Activated CD4-positive, alpha-beta T cell treated with anti-CD3 and anti-CD28 coated beads for 1 hour (primary cell): Measurements from ENCODE around the gene SGCD.
"Not testable (repeated sequence)": the region's sequence is repeated elsewhere in the genome, so short reads cannot be mapped to it uniquely, and the experiment has no call there.

ENCODE experiments used
- DNase-seq: peaks from one replicate; pipeline ENCODE4 v3.0.0-alpha.2; 2020

Gene SGCD

GRCh38 chr5:156587012-156587411, 260.0 kb downstream of the SGCD start:
- no peak for DNase-seq

GRCh38 chr5:156588306-156588705, 261.3 kb downstream of the SGCD start:
- DNase-seq, result no peak

- DNase-seq, result no peak
Measured at GRCh38 chr5:156589104-156589945, 262.4 kb downstream of the SGCD start.

GRCh38 chr5:156589946-156590216, 262.9 kb downstream of the SGCD start:
- no peak for DNase-seq

GRCh38 chr5:156590978-156591377, 264.0 kb downstream of the SGCD start:
- DNase-seq, result no peak

- DNase-seq, result no peak
Measured at GRCh38 chr5:156591631-156592030, 264.7 kb downstream of the SGCD start.

- no peak for DNase-seq
Measured at GRCh38 chr5:156593546-156593945, 266.6 kb downstream of the SGCD start.

- no peak for DNase-seq
Measured at GRCh38 chr5:156594406-156594805, 267.4 kb downstream of the SGCD start.

- no peak for DNase-seq
Measured at GRCh38 chr5:156595132-156595787, 268.3 kb downstream of the SGCD start.

- DNase-seq, result no peak
Measured at GRCh38 chr5:156597276-156597675, 270.3 kb downstream of the SGCD start.

GRCh38 chr5:156598964-156599363, 272.0 kb downstream of the SGCD start:
- no peak for DNase-seq

- not testable (repeated sequence) for DNase-seq
Measured at GRCh38 chr5:156610582-156610981, 283.6 kb downstream of the SGCD start.

- no peak for DNase-seq
Measured at GRCh38 chr5:156615901-156616300, 288.9 kb downstream of the SGCD start.

- no peak for DNase-seq
Measured at GRCh38 chr5:156617426-156617825, 290.5 kb downstream of the SGCD start.

- DNase-seq, result no peak
Measured at GRCh38 chr5:156618601-156619000, 291.6 kb downstream of the SGCD start.

- DNase-seq, result no peak
Measured at GRCh38 chr5:156621719-156622118, 294.8 kb downstream of the SGCD start.

GRCh38 chr5:156623381-156624040, 296.5 kb downstream of the SGCD start:
- DNase-seq, result no peak

GRCh38 chr5:156624686-156625085, 297.7 kb downstream of the SGCD start:
- DNase-seq, result no peak

- no peak for DNase-seq
Measured at GRCh38 chr5:156628421-156628820, 301.5 kb downstream of the SGCD start.

- no peak for DNase-seq
Measured at GRCh38 chr5:156631005-156631404, 304.0 kb downstream of the SGCD start.

GRCh38 chr5:156634301-156634700, 307.3 kb downstream of the SGCD start:
- no peak for DNase-seq

GRCh38 chr5:156640691-156641241, 313.8 kb downstream of the SGCD start:
- no peak for DNase-seq

GRCh38 chr5:156641686-156642085, 314.7 kb downstream of the SGCD start:
- no peak for DNase-seq

- DNase-seq, result no peak
Measured at GRCh38 chr5:156647034-156647451, 320.1 kb downstream of the SGCD start.
